DOHH2 (cell line): ENCODE data around the gene LOC128125822.

Experiments
- EZH2phosphoT487 ChIP-seq: fragments of 200-600 bp; sonication (generic); IDR thresholded peaks from 2 replicates; pipeline ENCODE4 v1.6.1; 2017; ENCODE audit warnings: borderline replicate concordance, mild to moderate bottlenecking, antibody characterized with exemption, low read length, moderate library complexity, mixed read lengths
- TF ChIP-seq, protein P1 (sequence below): fragments of 200-600 bp; sonication (generic); IDR thresholded peaks from one replicate; pipeline ENCODE4 v1.5.1; 2014; ENCODE audit warnings: antibody characterized with exemption, mild to moderate bottlenecking, low read depth, low read length; ENCODE audit not compliant: poor library complexity, severe bottlenecking

DNA sequence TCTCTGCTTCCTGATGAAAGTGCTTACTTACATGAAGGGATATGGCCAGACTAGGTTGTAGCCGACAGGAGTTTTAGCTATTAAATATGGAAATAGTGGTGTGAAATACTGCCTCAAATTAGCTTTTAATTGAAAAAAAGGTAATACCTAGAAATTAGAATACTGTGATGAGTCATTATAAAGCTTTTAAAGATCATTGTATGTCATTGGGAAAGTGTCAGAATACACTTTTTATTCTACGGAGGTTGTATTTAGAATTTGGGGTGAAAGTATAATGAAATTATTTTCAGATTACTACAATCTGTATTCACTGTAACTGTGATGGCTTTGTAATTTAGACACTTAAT is 2.2 kb downstream of the LOC128125822 start:
- TF ChIP-seq, protein P1, sequence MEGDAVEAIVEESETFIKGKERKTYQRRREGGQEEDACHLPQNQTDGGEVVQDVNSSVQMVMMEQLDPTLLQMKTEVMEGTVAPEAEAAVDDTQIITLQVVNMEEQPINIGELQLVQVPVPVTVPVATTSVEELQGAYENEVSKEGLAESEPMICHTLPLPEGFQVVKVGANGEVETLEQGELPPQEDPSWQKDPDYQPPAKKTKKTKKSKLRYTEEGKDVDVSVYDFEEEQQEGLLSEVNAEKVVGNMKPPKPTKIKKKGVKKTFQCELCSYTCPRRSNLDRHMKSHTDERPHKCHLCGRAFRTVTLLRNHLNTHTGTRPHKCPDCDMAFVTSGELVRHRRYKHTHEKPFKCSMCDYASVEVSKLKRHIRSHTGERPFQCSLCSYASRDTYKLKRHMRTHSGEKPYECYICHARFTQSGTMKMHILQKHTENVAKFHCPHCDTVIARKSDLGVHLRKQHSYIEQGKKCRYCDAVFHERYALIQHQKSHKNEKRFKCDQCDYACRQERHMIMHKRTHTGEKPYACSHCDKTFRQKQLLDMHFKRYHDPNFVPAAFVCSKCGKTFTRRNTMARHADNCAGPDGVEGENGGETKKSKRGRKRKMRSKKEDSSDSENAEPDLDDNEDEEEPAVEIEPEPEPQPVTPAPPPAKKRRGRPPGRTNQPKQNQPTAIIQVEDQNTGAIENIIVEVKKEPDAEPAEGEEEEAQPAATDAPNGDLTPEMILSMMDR: peak; percentile 3
- no peak for TF ChIP-seq EZH2phosphoT487
